Neural progenitor cell (in vitro differentiated cells): ENCODE data around the gene RPS6KA6.

ENCODE experiments used
- CTCF ChIP-seq: fragments of 200-600 bp; sonication (generic); IDR thresholded peaks from 2 replicates; pipeline ENCODE4 v1.5.1; 2017; ENCODE audit warnings: antibody characterized with exemption, mild to moderate bottlenecking
- EZH2 ChIP-seq: fragments of 200-600 bp; sonication (generic); IDR thresholded peaks from 2 replicates; pipeline ENCODE4 v1.6.1; 2017; ENCODE audit warnings: antibody characterized with exemption, mild to moderate bottlenecking, moderate library complexity

DNA sequence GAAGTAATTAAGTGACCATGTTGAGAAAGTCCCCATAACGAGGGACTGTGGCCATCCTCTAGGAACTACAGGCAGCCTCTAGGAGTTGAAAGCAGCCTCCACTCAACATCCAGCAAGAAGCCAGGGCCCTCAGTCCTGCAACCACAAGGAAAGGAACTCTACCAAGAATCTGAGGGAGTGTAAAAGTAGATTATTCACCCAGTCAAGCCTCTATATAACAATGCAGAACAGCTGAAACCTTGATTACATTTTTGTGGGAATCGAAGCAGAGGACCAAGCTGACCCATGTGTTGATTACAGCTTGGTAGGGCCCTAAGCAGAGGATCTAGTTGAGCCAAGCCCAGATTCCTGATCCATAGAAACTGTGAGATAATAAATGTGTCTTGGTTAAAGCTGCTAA is 17.1 kb downstream of the RPS6KA6 start:
- no peak for TF ChIP-seq CTCF
- TF ChIP-seq EZH2: no peak
